Measurements from ENCODE around the gene TBC1D9.

GRCh38 chr4:140743194-140743931, 12.8 kb downstream of the TBC1D9 start:
- no peak for TF ChIP-seq CTBP1 (IDR thresholded peaks at IDR 0.05; ENCODE audit: borderline replicate concordance)
- TF ChIP-seq FOXA1 (IDR thresholded peaks at IDR 0.05) = no peak
- no peak for TF ChIP-seq PKNOX1 (IDR thresholded peaks at IDR 0.05)
- TF ChIP-seq FOXK2 (IDR thresholded peaks at IDR 0.05) = no peak
- no peak for TF ChIP-seq SP1 (IDR thresholded peaks at IDR 0.05)
- no peak for TF ChIP-seq ZNF384 (IDR thresholded peaks at IDR 0.05)
- TF ChIP-seq NFRKB (IDR thresholded peaks at IDR 0.05) = no peak
- TF ChIP-seq TARDBP (IDR thresholded peaks at IDR 0.05) = no peak
- no peak for TF ChIP-seq HDGF (IDR thresholded peaks at IDR 0.05; ENCODE audit: borderline replicate concordance)
- no peak for TF ChIP-seq SUZ12 (IDR thresholded peaks at IDR 0.05)
- TF ChIP-seq BHLHE40 (IDR thresholded peaks at IDR 0.05; ENCODE audit: borderline replicate concordance) = no peak
- TF ChIP-seq FOXM1 (IDR thresholded peaks at IDR 0.05; ENCODE audit: borderline replicate concordance) = no peak
- TF ChIP-seq ARNT (IDR thresholded peaks at IDR 0.05) = no peak

Data from HEK293T (cell line).